ENCODE data around the gene POU6F1.

DNA sequence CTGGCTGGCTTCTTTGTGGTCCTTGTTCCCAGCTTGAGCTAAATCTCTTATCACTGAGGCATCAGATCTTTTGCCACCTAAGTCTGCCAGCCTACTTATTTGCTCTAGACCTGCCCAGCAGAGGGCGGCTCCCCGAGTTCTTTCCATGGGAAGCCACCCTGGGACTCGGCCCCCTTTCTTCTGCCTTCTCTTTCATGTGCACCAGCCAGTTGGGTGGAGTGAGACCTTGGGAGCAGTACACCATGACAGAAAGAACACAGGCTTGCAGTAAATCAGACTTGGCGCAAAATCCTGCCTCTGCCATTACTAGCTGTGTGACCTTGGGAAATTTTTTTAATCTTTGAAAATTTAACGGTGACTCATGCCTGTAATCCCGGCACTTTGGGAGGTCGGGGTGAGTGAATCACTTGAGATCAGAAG, 44.9 kb upstream of the POU6F1 start:
- TF ChIP-seq, protein P1, sequence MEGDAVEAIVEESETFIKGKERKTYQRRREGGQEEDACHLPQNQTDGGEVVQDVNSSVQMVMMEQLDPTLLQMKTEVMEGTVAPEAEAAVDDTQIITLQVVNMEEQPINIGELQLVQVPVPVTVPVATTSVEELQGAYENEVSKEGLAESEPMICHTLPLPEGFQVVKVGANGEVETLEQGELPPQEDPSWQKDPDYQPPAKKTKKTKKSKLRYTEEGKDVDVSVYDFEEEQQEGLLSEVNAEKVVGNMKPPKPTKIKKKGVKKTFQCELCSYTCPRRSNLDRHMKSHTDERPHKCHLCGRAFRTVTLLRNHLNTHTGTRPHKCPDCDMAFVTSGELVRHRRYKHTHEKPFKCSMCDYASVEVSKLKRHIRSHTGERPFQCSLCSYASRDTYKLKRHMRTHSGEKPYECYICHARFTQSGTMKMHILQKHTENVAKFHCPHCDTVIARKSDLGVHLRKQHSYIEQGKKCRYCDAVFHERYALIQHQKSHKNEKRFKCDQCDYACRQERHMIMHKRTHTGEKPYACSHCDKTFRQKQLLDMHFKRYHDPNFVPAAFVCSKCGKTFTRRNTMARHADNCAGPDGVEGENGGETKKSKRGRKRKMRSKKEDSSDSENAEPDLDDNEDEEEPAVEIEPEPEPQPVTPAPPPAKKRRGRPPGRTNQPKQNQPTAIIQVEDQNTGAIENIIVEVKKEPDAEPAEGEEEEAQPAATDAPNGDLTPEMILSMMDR (conservative IDR thresholded peaks at IDR 0.05): peak; percentile 45
- no peak for TF ChIP-seq EZH2 (IDR thresholded peaks at IDR 0.05; ENCODE audit: low read depth)
